GM10248 (cell line): Measurements from ENCODE around the gene AGPAT3.
"Not testable (repeated sequence)": the region's sequence is repeated elsewhere in the genome, so short reads cannot be mapped to it uniquely, and the experiment has no call there.

Source experiments
- CTCF ChIA-PET: fragments of 300-600 bp; sonication (Branson Sonifier 250); formaldehyde crosslinking; extraction: SDS; loops from one replicate; lab custom pipeline; 2021; ENCODE audit warnings: antibody characterized with exemption; lab: Yijun Ruan, JAX
- POLR2A ChIA-PET: fragments of 350-650 bp; sonication (Branson Sonifier 250); formaldehyde crosslinking; extraction: SDS; loops from one replicate; lab custom pipeline; 2020; ENCODE audit warnings: antibody characterized with exemption; lab: Yijun Ruan, JAX
- DNase-seq: peaks from one replicate; pipeline ENCODE4 v3.0.0; 2012; ENCODE audit errors: extremely low spot score
- CTCF ChIP-seq: IDR thresholded peaks from 2 replicates; pipeline ENCODE4 v1.5.1; 2012; ENCODE audit warnings: mild to moderate bottlenecking, low read depth; ENCODE audit errors: extremely low read depth, missing control alignments, control extremely low read depth

AGPAT3 gene

GRCh38 chr21:43842742-43843141 lies 22.3 kb upstream of the AGPAT3 start:
- ChIA-PET POLR2A (interaction anchor here (0.8 to 0.9 kb wide), 2 partner anchors 8 to 10 kb away, joined by 3 to 4 read pairs; no protein-coding TSS in a partner anchor), CTCF (interaction anchor here (1.6 kb wide), 1 partner anchor 18 kb away, joined by 3 read pairs; no protein-coding TSS in a partner anchor)
- TF ChIP-seq CTCF = no peak
- peak; percentile 54 for DNase-seq

DNA sequence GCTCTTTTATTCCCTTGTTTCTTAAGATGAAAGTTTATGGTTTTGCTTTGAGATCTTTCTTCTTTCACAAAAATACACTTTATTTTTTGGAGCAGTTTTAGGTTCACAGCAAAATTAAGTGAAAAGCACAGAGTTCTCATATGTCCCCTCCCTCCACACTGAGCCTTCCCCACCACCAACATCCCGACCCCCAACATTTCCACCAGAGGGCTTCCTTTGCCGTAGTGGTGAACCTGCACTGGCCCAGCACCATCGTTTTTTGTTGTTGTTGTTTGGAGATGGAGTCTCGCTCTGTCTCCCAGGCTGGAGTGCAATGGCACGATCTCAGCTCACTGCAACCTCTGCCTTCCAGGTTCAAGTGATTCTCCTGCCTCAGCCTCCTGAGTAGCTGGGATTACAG lies 20.1 kb upstream of the AGPAT3 start:
- POLR2A ChIA-PET, DNase-seq: not testable (repeated sequence)
- CTCF ChIA-PET = interaction anchor here (1.1 to 2.0 kb wide), 3 partner anchors 8 to 11 kb away, joined by 3 to 5 read pairs (median 3); no protein-coding TSS in a partner anchor

- ChIA-PET CTCF (interaction anchor here (1.0 to 2.0 kb wide), 4 partner anchors 9 to 82 kb away, joined by 3 to 5 read pairs (median 3); no protein-coding TSS in a partner anchor), POLR2A (no interaction called here)
- no peak for DNase-seq
- TF ChIP-seq CTCF = no peak
Observed at GRCh38 chr21:43845386-43845785, 19.6 kb upstream of the AGPAT3 start.

GRCh38 chr21:43846430-43846829 lies 18.6 kb upstream of the AGPAT3 start:
- no peak for DNase-seq
- TF ChIP-seq CTCF = no peak
- POLR2A ChIA-PET = interaction anchor here (0.7 kb wide), 1 partner anchor 69 kb away, joined by 5 read pairs; no protein-coding TSS in a partner anchor
- CTCF ChIA-PET = interaction anchor here (0.6 to 2.0 kb wide), 5 partner anchors 9 to 81 kb away, joined by 3 to 5 read pairs (median 3); no protein-coding TSS in a partner anchor

DNA sequence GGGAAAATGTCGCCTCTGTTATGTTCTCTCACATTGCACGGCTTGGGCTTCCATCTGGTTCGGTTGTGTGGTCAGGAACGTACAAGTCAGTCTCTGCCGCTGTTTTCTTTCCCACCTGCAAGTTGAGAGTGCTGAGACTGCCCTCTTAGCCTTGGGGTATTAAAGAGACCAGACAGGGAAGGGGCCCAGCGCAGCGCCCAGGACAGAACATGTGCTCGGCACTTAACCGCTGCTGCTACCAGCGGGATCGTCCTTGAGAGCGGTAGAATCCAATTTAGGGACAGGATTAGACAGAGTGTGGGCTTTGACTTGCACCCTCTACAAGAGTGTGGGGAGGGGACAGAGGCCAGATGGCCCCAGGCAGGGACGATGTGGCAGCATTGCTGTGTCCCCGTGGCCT lies 17.7 kb upstream of the AGPAT3 start:
- ChIA-PET POLR2A (no interaction called here), CTCF (interaction anchor here (1.6 kb wide), 1 partner anchor 32 kb away, joined by 4 read pairs; no protein-coding TSS in a partner anchor)
- DNase-seq = no peak
- no peak for TF ChIP-seq CTCF

DNA sequence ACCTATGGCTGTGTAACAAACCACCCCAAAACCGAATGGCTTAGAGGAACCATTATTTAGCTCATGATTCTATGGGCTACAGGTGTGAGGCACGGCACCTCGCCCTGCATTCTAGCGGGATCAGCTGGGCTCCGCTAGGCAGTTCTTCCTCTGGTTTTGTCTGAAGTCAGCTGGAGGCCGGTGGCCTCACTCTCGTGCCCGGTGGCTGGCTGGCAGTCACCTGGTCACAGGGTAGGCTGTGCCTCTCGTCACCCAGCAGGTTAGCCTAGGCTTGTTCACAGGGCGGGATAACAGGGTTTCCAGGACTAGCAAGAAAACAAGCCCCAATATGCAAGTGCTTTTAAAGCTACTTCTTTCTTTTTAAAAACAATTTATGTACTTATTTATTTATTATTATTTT lies 16.3 kb upstream of the AGPAT3 start:
- no peak for DNase-seq
- ChIA-PET CTCF (interaction anchor here (0.9 to 1.6 kb wide), 5 partner anchors 13 to 90 kb away, joined by 3 to 6 read pairs (median 3); no protein-coding TSS in a partner anchor), POLR2A (interaction anchor here (0.6 kb wide), 1 partner anchor 44 kb away, joined by 3 read pairs; no protein-coding TSS in a partner anchor)
- TF ChIP-seq CTCF = no peak

DNA sequence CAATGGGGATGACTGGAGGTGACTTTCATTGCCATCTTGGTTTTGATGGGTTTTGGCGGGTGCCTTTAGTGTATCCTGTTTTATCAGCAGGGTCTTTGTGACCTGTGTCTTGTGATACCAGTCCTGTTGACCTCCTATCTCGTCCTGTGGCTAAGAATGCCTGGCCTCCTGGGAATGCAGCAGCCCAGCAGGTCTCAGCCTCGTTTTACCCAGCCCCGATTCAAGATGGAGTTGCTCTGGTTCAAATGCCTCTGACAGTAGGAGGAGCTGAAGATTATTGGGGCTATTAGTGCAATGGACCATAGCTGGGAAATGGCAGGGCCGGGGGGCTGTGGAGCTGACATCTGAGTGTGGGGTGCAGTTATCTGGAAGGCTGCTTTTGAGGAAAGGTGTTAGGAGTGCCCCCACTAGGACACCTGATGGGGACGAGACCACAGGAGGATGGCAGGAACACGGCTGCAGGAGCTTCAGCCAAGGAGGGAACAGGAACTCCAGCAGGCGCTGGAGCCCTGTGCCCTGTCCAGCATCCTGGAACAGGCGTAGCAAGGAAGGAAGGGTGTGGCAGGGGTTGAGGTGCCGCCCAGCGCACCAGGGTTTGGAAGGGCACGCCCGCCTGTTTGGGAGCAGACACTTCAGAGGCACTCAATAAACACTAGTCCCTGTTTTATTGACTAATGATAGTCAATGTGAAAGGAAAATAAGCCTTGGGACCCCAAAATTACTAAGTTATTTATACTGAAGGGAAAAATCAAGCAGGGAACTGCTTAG lies 15.3 kb upstream of the AGPAT3 start:
- no peak for TF ChIP-seq CTCF
- ChIA-PET POLR2A (interaction anchor here (0.6 kb wide), 1 partner anchor 45 kb away, joined by 3 read pairs; no protein-coding TSS in a partner anchor), CTCF (interaction anchor here (1.3 to 1.4 kb wide), 2 partner anchors 39 to 89 kb away, joined by 3 to 6 read pairs; no protein-coding TSS in a partner anchor)
- no peak for DNase-seq
